ENCODE measurements around the gene D2HGDH. TPM values are rescaled to one million over a fixed set of nuclear protein-coding genes. Genes with fewer than 3 reads are reported as not detected.

D2HGDH gene
- total and polyA plus RNA-seq, 3 donors from 2014 or later, result 15.6 to 37.7 (median 36.1) TPM

DNA sequence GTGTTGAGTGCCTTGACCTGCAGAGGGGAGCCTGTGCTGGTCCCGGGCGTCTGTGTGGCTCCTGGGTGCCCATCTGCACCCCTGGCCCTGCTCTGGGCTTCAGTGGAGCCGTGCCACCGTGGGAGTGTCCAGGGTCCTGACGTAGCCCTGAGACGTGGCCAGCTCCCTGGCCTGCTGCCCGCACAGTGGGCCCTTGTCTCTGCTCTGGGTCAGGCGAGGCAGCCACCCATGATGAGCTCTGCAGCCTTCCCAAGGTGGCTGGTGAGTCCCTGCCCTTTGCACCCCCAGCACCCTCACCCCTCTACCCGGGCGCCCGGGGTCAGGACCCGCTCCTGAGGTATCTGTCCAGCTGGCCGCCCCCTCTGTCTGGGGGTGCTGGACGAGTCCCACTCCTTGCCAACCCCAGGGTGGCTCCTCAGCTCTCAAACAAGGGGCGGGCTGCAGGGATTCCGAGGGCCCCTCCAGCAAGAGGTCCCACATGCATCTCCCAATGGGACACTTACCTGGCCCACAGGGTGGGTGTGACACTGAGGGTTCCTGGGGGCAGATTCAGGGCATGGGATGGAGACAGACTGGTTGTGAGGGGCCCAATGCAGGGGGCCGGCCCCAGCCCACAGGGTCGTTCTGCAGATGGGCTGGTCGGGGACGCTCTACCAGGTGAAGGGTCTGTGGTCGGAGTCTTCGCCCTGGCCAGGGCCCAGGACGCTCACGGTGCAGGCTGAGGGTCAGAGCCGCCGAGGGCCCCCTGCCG, 76.9 kb downstream of the D2HGDH start:
- Histone ChIP-seq H3K4me3 (no peak overlapping the region), H3K27me3 (no peaks in the 10 kb centered on the region), H3K27ac (no peak overlapping the region), H3K4me1 (peaks cover 19% of the 10 kb centered on the region), H3K36me3 (ENCODE audit: low read depth, missing control alignments) (no peaks in the 10 kb centered on the region), H3K9me3 (no peaks in the 10 kb centered on the region)
- DNase-seq, result peak; percentile 54
- 83 to 96% methylated on average over 11 to 27 of the region's 27 CpGs for WGBS, 2 donors
- TF ChIP-seq POLR2A (IDR thresholded peaks at IDR 0.05), result no peak
- TF ChIP-seq, protein P1, sequence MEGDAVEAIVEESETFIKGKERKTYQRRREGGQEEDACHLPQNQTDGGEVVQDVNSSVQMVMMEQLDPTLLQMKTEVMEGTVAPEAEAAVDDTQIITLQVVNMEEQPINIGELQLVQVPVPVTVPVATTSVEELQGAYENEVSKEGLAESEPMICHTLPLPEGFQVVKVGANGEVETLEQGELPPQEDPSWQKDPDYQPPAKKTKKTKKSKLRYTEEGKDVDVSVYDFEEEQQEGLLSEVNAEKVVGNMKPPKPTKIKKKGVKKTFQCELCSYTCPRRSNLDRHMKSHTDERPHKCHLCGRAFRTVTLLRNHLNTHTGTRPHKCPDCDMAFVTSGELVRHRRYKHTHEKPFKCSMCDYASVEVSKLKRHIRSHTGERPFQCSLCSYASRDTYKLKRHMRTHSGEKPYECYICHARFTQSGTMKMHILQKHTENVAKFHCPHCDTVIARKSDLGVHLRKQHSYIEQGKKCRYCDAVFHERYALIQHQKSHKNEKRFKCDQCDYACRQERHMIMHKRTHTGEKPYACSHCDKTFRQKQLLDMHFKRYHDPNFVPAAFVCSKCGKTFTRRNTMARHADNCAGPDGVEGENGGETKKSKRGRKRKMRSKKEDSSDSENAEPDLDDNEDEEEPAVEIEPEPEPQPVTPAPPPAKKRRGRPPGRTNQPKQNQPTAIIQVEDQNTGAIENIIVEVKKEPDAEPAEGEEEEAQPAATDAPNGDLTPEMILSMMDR (IDR thresholded peaks at IDR 0.05), result no peak
- intact Hi-C loops (cut with DNase I; ENCODE audit: low total_unique reads), result no loop called here

DNA sequence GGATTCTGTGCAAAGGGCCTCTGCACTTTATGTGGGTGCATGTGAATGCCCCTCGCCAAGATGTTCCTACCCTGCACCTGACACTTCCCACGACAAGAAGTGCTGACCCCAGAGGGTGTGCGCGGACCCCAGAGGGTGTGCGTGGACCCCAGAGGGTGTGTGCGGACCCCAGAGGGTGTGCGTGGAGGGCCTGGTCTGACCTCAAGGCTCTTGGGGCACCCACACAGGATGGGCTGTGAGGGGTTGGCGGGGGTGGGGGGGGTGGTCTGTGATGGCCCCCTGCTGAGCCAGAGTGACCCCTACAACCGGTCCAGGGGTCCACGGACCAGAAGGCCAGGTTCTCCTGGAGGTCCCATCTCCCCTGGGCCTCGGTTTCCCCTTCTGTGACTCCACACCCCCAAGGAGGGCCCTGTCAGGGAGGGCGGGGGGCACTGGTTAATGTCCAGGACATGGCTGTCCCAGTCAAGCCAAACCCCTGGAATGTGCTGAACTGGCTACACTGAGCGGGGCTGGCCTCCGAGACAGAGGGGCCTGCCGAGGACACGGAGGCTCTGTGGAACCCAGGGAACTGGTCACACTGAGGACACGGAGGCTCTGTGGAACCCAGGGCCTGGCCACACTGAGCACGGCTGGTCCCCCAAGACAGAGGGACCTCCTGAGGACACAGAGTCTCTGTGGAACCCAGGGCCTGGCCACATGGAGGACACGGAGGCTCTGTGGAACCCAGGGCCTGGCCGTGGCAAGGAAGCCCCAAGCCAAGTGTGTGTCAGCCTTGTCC, 77.7 kb downstream of the D2HGDH start:
- no peak for DNase-seq
- H3K9me3 ChIP-seq, result no peaks in the 10 kb centered on the region
- H3K4me3 ChIP-seq, result no peak overlapping the region
- H3K36me3 ChIP-seq (ENCODE audit: low read depth, missing control alignments), result no peaks in the 10 kb centered on the region
- TF ChIP-seq, protein P1 (IDR thresholded peaks at IDR 0.05), result no peak
- no peak for TF ChIP-seq POLR2A (IDR thresholded peaks at IDR 0.05)
- intact Hi-C loops (cut with DNase I; ENCODE audit: low total_unique reads), result no loop called here
- no peaks in the 10 kb centered on the region for H3K27me3 ChIP-seq
- H3K27ac ChIP-seq, result no peak overlapping the region
- WGBS, 2 donors, result 84 to 89% methylated on average over 6 to 20 of the region's 20 CpGs
- peaks cover 19% of the 10 kb centered on the region for H3K4me1 ChIP-seq

DNA sequence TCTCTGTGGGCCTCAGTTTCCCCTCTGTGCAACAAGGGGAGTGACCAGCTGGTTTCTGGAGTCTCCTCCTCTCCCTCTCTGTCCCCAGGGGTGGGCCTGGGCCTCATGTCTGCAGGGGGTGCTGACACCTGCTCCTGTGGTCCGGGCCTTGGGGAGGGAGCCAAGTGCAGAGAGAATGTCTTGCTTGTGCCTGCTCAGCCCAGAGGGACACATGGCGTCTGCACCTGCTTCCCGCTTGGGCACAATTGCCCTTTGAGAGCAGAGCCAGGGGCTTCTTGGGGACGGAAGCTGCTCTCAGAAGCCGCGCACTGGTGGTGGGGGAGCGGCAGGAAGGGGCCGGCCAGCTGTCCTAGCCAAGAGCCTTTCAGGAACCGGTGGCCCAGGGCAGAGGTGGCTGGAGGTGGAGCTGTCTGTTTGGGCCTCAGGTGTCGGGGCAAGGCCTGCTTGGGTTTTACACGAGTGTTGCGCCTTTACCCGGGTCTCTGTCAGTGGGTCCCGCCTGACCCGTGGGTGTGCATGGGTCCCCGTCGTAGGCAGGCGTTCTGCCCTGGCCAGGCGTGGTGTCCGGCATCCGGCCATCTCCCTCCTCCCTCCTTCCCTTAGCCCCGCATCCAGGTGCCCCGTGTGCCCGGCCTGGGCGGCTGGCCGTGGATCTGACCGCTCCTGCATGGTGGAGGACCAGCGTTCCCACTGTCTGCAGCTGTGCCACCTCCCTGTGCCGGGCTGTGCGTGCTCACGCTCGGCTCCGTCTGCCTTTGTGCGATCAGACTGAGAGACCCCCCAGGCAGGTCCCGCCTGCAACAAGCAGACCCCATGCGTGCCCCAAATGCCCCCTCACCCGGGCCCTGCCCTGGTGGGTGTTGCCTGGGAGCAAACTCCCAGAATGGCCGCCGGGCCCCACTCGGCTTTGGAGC, 78.6 kb downstream of the D2HGDH start:
- Histone ChIP-seq H3K4me1 (peaks cover 18% of the 10 kb centered on the region), H3K36me3 (ENCODE audit: low read depth, missing control alignments) (no peaks in the 10 kb centered on the region), H3K9me3 (no peaks in the 10 kb centered on the region), H3K27ac (no peak overlapping the region), H3K4me3 (no peak overlapping the region), H3K27me3 (no peaks in the 10 kb centered on the region)
- TF ChIP-seq, protein P1 (IDR thresholded peaks at IDR 0.05), result no peak
- TF ChIP-seq POLR2A (IDR thresholded peaks at IDR 0.05), result no peak
- 83 to 89% methylated on average over 34 to 40 of the region's 40 CpGs for WGBS, 2 donors
- intact Hi-C loops (cut with DNase I; ENCODE audit: low total_unique reads), result no loop called here
- DNase-seq, result no peak

DNA sequence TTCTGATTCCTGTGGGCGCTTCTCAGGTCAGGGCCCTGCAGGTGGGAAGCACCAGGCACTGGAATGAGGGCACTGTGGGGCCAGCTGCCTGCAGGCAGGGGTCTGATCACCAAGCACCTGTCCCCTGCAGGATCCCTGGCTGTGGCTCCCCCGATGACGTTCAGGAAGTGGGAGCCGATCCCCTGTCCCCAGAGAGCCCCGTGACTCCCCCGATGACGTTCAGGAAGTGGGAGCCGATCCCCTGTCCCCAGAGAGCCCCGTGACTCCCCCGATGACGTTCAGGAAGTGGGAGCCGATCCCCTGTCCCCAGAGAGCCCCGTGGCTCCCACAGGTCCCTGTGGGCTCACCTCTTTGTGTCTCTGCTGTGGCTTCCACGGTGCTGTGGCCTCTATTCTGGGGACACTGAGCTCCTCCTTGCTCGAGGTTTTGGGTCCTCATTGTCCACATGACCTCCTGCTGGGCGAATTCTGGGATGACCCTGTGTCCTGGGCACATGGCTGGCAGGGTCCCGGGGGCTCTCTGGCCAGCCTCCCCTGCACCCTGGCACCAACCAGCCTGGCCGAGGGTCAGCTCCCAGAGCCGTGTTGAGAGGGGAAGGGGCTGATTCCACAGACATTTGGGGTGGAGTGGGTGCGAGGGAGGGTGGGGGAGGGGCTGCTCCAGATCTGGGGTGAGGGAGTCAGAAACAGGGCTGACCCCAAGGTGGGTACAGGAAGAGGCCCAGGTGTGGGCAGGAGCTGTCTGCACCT, 79.4 kb downstream of the D2HGDH start:
- intact Hi-C loops (cut with DNase I; ENCODE audit: low total_unique reads), result no loop called here
- no peak overlapping the region for H3K27ac ChIP-seq
- peaks cover 10% of the 10 kb centered on the region for H3K4me1 ChIP-seq
- H3K9me3 ChIP-seq, result no peaks in the 10 kb centered on the region
- TF ChIP-seq POLR2A (IDR thresholded peaks at IDR 0.05), result no peak
- no peak overlapping the region for H3K4me3 ChIP-seq
- 73 to 83% methylated on average over 13 to 20 of the region's 20 CpGs for WGBS, 2 donors
- H3K27me3 ChIP-seq, result no peaks in the 10 kb centered on the region
- DNase-seq, result no peak
- no peaks in the 10 kb centered on the region for H3K36me3 ChIP-seq (ENCODE audit: low read depth, missing control alignments)

All from testis (tissue), 3 donors.